ENCODE data around the gene GPR32. TPM values are rescaled to one million over a fixed set of nuclear protein-coding genes. Genes with fewer than 3 reads are reported as not detected.
A peak's percentile ranks its signal among the peaks of the same experiment; 100 is the strongest.

Gene GPR32
- total RNA-seq, 1 experiment from 2014 or later: not detected

DNA sequence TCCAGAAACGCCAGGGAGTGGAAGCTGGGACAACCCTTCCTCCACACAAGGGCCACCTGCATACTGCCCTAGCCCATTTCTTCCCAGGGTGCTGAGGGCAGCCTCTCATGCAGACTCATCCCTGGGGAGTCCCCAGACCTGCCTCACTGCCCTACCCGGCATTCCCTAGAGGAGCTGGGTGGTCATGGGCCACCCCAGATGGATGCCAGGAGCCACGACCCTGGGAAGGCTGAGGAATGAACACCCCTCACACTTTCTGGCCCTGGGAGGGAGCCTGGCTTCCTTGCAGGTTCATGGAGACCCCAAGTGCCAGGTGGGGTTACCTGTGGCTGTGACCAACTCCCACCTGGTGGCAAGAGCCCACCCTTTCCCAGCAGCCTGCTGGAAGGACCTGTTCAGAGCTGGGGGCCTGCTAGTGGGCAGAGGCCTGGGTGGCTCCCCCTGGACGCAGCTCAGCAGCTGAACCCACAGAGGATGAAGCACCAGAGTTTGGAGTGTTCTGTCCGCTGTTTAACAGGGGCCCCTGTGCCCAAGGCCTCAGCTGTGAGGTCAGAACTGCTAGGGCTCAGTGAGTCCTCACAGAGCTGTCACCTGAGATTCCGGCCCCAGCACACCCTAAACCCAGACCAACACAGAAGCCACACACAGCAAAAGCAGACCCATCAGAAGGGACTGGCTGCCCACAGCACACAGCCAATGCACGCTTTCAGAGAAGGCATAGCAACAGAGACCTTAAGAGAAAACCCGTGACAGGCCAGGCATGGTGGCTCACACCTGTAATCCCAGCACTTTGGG is 26.6 kb downstream of the GPR32 start (continued):
- TF ChIP-seq, protein P1, sequence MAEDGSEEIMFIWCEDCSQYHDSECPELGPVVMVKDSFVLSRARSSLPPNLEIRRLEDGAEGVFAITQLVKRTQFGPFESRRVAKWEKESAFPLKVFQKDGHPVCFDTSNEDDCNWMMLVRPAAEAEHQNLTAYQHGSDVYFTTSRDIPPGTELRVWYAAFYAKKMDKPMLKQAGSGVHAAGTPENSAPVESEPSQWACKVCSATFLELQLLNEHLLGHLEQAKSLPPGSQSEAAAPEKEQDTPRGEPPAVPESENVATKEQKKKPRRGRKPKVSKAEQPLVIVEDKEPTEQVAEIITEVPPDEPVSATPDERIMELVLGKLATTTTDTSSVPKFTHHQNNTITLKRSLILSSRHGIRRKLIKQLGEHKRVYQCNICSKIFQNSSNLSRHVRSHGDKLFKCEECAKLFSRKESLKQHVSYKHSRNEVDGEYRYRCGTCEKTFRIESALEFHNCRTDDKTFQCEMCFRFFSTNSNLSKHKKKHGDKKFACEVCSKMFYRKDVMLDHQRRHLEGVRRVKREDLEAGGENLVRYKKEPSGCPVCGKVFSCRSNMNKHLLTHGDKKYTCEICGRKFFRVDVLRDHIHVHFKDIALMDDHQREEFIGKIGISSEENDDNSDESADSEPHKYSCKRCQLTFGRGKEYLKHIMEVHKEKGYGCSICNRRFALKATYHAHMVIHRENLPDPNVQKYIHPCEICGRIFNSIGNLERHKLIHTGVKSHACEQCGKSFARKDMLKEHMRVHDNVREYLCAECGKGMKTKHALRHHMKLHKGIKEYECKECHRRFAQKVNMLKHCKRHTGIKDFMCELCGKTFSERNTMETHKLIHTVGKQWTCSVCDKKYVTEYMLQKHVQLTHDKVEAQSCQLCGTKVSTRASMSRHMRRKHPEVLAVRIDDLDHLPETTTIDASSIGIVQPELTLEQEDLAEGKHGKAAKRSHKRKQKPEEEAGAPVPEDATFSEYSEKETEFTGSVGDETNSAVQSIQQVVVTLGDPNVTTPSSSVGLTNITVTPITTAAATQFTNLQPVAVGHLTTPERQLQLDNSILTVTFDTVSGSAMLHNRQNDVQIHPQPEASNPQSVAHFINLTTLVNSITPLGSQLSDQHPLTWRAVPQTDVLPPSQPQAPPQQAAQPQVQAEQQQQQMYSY (CRISPR knock-in tag; IDR thresholded peaks at IDR 0.05): no peak
- TF ChIP-seq, protein P2, sequence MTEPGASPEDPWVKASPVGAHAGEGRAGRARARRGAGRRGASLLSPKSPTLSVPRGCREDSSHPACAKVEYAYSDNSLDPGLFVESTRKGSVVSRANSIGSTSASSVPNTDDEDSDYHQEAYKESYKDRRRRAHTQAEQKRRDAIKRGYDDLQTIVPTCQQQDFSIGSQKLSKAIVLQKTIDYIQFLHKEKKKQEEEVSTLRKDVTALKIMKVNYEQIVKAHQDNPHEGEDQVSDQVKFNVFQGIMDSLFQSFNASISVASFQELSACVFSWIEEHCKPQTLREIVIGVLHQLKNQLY (CRISPR knock-in tag; IDR thresholded peaks at IDR 0.05): 0 out of 2 replicates have a peak, but pooled peaks have one; percentile 26

DNA sequence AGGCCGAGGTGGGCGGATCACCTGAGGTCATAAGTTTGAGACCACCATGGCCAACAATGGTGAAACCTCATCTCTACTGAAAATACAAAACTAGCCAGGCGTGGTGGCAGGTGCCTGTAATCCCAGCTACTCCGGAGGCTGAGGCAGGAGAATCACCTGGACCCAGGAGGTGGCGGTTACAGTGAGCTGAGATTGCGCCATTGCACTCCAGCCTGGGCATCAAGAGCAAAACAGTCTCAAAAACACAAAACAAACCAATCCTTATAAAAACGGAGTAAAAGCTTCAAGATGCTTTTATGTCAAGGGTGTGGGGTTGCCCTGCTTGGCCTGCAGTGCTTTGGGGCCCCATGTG is 27.1 kb downstream of the GPR32 start:
- Mint-ChIP-seq H3K27me3 (ENCODE audit: low read depth) (peaks cover 12% of the 10 kb centered on the region; the same call in 1 of the 2 replicates), H3K4me1 (peaks cover 27% of the 10 kb centered on the region), H3K36me3 (peaks cover 41% of the 10 kb centered on the region), H3K27ac (no peak overlapping the region), H3K9me3 (no peaks in the 10 kb centered on the region), H3K4me3 (no peak overlapping the region)
- no peak for DNase-seq (ENCODE audit: low spot score)
- ChIA-PET CTCF (interaction anchor here (1.1 to 5.1 kb wide), 6 partner anchors 73 to 260 kb away, joined by 4 to 38 read pairs (median 4); no protein-coding TSS in a partner anchor), POLR2A (interaction anchor here (0.6 to 1.3 kb wide), 2 partner anchors 100 to 112 kb away, joined by 3 read pairs; no protein-coding TSS in a partner anchor)
- TF ChIP-seq, protein P2 (CRISPR knock-in tag; IDR thresholded peaks at IDR 0.05): no peak
- no peak for TF ChIP-seq GRHL2 (CRISPR knock-in tag; IDR thresholded peaks at IDR 0.05; ENCODE audit: insufficient replicate concordance, severe bottlenecking)
- TF ChIP-seq EMX1 (CRISPR knock-in tag; IDR thresholded peaks at IDR 0.05): no peak
- TF ChIP-seq, protein P3, sequence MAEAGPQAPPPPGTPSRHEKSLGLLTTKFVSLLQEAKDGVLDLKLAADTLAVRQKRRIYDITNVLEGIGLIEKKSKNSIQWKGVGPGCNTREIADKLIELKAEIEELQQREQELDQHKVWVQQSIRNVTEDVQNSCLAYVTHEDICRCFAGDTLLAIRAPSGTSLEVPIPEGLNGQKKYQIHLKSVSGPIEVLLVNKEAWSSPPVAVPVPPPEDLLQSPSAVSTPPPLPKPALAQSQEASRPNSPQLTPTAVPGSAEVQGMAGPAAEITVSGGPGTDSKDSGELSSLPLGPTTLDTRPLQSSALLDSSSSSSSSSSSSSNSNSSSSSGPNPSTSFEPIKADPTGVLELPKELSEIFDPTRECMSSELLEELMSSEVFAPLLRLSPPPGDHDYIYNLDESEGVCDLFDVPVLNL (CRISPR knock-in tag; IDR thresholded peaks at IDR 0.05; ENCODE audit: borderline replicate concordance, low read depth): no peak
- ATAC-seq: no peak

DNA sequence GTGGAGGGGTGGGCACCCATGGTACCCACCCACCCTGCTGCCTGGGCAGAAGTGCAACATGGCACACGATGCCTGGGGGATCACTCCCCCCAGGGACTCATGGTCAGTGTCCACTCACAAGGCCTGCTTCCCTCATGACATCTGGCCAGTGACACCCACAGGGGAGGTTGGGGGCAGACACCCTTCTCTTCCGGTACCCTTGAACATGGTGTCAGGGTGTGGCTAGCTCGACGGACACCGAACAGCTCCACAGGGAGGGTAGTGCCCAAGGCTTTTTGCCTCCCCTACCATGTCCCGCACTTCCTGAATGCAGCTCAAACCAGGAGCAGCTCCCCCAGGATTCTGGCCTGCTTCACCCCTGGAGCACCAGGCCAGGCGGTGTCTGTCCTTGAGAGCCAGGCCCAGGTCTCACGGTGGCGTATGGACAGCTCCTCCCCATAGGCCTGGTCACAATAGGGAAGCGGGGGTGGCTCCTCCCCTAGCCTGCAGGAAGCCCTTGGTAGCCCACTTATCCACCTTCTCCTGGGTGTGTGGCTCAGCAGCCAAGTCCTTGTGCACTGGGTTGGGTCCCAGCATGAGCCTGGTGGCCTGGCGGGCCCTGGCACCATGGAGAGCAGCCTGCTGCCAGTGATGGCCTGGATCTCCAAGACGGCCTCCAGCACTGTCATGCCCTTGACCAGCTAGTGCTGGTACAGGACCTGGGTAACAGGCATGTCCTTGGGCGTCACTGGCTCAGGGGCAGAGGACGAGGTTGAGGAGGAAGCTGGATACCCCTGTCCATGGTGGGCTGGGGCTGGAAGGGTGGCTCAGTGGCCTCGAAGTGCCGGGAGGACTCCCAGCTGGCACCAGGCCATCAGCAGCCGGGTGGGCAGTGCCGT is 27.8 kb downstream of the GPR32 start:
- no peaks in the 10 kb centered on the region for H3K9me3 Mint-ChIP-seq
- DNase-seq (ENCODE audit: low spot score): no peak
- ATAC-seq: no peak
- H3K4me3 Mint-ChIP-seq: no peak overlapping the region
- H3K27me3 Mint-ChIP-seq (ENCODE audit: low read depth): peaks cover 7% of the 10 kb centered on the region; the same call in 1 of the 2 replicates
- H3K27ac Mint-ChIP-seq: no peak overlapping the region
- peaks cover 33% of the 10 kb centered on the region for H3K4me1 Mint-ChIP-seq
- H3K36me3 Mint-ChIP-seq: peaks cover 47% of the 10 kb centered on the region
- ChIA-PET POLR2A (interaction anchor here (0.8 to 1.3 kb wide), 2 partner anchors 112 to 542 kb away, joined by 3 read pairs; no protein-coding TSS in a partner anchor), CTCF (interaction anchor here (0.6 to 1.8 kb wide), 4 partner anchors 125 to 619 kb away, joined by 4 to 5 read pairs (median 4); partner anchors contain the start of gene SIGLEC10)
- TF ChIP-seq ESRRA (CRISPR knock-in tag; IDR thresholded peaks at IDR 0.05; ENCODE audit: borderline replicate concordance) (no peak), RELA (CRISPR knock-in tag; IDR thresholded peaks at IDR 0.05; ENCODE audit: borderline replicate concordance) (no peak), NFATC4 (CRISPR knock-in tag; IDR thresholded peaks at IDR 0.05) (no peak), SMAD4 (CRISPR knock-in tag; IDR thresholded peaks at IDR 0.05) (no peak), ETV6 (CRISPR knock-in tag; IDR thresholded peaks at IDR 0.05) (no peak), ZNF416 (CRISPR knock-in tag; IDR thresholded peaks at IDR 0.05) (no peak), GTF2I (CRISPR knock-in tag; conservative IDR thresholded peaks at IDR 0.05) (no peak), JAZF1 (CRISPR knock-in tag; IDR thresholded peaks at IDR 0.05) (no peak), ZNF219 (CRISPR knock-in tag; IDR thresholded peaks at IDR 0.05; ENCODE audit: borderline replicate concordance) (no peak), PRRX2 (CRISPR knock-in tag; IDR thresholded peaks at IDR 0.05) (no peak)
- TF ChIP-seq, protein P4, sequence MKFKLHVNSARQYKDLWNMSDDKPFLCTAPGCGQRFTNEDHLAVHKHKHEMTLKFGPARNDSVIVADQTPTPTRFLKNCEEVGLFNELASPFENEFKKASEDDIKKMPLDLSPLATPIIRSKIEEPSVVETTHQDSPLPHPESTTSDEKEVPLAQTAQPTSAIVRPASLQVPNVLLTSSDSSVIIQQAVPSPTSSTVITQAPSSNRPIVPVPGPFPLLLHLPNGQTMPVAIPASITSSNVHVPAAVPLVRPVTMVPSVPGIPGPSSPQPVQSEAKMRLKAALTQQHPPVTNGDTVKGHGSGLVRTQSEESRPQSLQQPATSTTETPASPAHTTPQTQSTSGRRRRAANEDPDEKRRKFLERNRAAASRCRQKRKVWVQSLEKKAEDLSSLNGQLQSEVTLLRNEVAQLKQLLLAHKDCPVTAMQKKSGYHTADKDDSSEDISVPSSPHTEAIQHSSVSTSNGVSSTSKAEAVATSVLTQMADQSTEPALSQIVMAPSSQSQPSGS (CRISPR knock-in tag; IDR thresholded peaks at IDR 0.05; ENCODE audit: borderline replicate concordance, low read depth): no peak
- TF ChIP-seq, protein P5, sequence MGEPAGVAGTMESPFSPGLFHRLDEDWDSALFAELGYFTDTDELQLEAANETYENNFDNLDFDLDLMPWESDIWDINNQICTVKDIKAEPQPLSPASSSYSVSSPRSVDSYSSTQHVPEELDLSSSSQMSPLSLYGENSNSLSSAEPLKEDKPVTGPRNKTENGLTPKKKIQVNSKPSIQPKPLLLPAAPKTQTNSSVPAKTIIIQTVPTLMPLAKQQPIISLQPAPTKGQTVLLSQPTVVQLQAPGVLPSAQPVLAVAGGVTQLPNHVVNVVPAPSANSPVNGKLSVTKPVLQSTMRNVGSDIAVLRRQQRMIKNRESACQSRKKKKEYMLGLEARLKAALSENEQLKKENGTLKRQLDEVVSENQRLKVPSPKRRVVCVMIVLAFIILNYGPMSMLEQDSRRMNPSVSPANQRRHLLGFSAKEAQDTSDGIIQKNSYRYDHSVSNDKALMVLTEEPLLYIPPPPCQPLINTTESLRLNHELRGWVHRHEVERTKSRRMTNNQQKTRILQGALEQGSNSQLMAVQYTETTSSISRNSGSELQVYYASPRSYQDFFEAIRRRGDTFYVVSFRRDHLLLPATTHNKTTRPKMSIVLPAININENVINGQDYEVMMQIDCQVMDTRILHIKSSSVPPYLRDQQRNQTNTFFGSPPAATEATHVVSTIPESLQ (CRISPR knock-in tag; IDR thresholded peaks at IDR 0.05): no peak
- TF ChIP-seq, protein P2 (CRISPR knock-in tag; IDR thresholded peaks at IDR 0.05): no peak
- TF ChIP-seq, protein P6, sequence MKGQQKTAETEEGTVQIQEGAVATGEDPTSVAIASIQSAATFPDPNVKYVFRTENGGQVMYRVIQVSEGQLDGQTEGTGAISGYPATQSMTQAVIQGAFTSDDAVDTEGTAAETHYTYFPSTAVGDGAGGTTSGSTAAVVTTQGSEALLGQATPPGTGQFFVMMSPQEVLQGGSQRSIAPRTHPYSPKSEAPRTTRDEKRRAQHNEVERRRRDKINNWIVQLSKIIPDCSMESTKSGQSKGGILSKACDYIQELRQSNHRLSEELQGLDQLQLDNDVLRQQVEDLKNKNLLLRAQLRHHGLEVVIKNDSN (CRISPR knock-in tag; IDR thresholded peaks at IDR 0.05): no peak
